Endometrial microvascular endothelial cells (primary cell): Measurements from ENCODE around the gene KCNIP4. TPM values are rescaled to one million over a fixed set of nuclear protein-coding genes. Genes with fewer than 3 reads are reported as not detected.

ENCODE experiments used
- in situ Hi-C: cut with HindIII; loops from 2 replicates; pipeline ENCODE4 v1.10.0; 2017; ENCODE audit warnings: low sequenced_read_pairs, low pct_unique_long_range_greater_than_20kb; ENCODE audit errors: inconsistent ontology term
- total RNA-seq: library from RNA; depleted of rRNA; stranded (reverse); fragments of >200 nt; gene quantifications from one replicate; pipeline ENCODE4 v1.2.3, GENCODE V29; 2015; ENCODE audit errors: inconsistent ontology term

KCNIP4 gene
- total RNA-seq, 1 donor from 2014 or later = not detected

DNA sequence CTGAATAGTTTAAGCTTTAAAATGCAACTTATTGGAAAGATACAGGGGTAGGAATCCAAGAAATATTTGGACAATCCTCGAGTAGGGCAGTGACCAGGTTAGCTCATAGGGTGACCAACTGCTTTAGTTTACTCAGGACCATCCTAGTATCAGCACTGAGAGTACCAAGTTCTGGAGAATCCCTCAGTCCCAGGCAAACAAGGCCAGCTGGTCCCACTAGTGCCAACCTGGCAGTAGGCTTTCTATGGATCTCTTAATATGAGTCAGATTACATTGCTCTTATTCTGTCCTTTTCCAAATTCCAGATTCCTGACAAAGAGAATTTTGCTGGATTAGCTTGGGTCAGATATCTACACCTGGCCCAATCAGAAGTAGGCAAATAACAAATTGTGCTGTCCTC, 493.7 kb downstream of the KCNIP4 start:
- in situ Hi-C loops = no loop called here

DNA sequence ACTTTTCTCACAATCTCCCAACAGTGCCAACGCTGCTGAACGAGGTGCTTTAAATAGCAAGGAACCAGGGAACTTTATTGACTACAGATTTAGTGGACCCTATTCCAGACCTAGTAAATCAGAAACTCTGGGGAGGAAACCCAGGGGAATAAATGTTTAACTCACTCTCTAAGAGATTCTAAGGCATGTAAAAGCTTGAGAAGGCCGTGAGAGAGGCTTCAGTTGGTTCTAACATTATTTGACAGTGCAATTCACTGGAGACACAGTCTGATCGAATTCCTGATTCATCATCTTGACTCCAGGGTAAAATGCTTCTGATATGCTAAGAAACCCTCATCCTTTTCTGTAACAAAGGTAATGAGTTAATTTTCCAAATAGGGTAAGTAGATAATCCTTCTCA, 494.4 kb downstream of the KCNIP4 start:
- in situ Hi-C loops = no loop called here

DNA sequence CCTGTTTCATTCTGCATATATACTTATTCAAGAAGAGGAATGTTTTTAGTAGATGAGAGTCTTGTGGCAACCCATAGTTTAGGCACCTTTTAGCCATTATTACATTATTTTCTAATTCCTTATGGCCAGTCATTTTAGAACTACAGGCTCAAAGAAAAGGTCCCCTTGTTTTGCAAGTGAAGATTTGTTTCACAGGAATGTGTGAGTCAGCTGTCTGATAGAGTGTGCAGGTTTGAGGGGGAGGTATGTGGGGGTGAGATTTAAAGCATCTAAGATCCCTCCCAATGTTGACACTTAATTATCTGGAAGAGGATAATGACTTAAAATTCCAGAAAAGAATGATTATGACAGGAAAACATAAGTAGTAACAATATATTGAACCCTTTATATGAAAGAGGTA, 495.6 kb downstream of the KCNIP4 start:
- in situ Hi-C loops = no loop called here

DNA sequence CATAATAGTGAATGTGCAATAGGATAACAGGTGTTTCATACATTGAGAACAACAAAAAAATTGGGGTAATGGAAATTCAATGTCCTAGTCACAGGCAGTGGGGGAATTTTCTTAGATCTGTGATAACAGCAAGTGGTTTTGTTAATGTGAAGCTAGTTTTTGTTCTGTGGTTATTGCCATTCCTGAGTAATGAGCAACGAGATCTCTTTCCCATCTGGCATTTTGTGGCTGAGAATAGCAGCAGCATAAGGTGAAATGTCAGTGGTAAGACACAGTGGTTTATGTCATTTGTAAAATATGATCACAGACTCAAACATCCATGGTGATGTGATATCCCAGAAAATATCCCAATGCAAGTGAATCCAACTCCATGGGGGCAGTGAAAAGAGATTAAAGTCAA, 497.5 kb downstream of the KCNIP4 start:
- in situ Hi-C loops = no loop called here

DNA sequence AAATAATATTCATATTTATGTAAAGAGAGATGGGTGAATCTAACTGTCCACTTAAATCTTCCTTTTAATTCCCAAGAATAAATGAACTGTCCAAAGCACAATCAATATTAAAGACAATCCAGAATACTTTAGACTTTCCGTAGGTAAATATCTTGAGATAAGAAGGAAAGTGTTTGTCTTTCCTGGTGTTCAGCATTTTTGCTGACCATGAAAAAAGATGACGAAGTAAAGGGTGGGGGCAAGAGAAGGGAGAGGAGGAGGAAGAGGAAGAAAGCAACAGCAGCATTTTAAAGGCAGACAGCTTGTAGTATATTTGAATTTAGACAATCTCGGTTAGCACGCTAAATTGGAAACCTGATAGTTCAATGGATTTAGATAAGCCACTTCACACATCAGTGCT, 498.2 kb downstream of the KCNIP4 start:
- in situ Hi-C loops = no loop called here

DNA sequence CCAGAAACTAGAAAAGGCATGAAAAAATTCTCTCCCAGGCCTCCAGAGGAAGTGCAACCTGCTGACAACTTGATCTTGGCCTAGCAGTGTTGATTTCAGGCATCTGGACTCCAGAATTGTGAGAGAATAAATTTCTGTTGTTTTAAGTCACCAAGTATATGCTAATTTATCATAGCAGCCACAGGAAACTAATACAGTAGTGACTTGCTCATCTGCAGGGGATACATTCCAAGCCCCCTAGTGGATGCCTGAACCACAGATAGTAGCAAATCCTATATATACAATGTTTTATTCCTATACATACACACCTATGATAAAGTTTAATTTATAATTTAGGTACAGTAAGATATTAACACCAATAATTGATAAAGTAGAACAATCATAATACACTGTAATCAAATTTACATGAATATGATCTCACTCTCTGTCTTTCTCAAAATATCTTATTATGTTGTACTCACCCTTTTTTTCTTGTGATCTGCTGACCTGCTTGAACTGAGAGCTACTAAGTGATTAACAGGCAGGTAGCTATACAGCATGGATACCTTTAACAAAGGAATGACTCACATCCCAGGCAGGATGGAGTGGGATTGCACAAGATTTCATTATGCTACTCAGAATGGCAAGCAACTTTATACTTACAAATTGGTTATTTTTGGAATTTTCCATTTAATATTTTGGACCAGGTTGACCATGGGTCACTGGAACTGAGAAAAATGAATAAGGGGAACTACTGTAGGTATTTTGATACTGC, 501.1 kb downstream of the KCNIP4 start:
- in situ Hi-C loops = no loop called here

DNA sequence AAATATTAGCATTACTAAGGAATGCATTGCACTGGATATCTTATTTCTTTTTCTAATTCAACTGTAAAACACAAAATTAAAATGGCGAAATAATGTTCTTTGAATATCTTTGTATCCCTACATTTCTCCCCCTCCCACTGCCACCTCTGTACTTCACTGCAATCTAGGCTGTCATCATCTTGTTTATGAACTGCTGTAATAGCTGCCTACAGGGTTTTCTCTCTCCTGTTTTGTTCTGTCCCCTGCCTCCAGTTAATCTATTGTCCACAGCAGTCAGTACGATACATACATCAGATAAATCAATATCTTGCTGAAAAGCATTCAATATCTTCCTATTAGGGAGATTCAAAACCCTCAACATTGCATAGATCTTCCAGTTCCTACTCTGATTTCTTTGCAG, 528.4 kb downstream of the KCNIP4 start:
- in situ Hi-C loops = no loop called here

DNA sequence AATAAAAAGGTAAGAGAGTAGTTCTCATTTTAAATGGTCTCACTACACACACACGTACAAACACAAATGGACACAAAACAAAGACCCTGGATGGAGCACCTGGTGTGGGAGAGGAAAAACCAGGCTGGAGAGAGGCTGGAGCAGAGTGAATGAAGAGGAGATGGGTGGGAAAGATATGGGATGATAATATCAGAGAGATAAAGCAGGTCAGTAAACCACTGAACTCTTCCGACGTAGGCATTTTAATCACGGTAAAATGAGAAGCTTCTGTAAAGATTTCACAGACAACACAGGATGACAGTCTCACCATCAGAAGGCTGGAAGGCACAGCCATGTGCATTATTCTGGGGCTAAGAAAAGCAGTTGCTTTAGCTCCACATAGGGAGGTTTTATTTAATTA, 532.8 kb downstream of the KCNIP4 start:
- in situ Hi-C loops = no loop called here

DNA sequence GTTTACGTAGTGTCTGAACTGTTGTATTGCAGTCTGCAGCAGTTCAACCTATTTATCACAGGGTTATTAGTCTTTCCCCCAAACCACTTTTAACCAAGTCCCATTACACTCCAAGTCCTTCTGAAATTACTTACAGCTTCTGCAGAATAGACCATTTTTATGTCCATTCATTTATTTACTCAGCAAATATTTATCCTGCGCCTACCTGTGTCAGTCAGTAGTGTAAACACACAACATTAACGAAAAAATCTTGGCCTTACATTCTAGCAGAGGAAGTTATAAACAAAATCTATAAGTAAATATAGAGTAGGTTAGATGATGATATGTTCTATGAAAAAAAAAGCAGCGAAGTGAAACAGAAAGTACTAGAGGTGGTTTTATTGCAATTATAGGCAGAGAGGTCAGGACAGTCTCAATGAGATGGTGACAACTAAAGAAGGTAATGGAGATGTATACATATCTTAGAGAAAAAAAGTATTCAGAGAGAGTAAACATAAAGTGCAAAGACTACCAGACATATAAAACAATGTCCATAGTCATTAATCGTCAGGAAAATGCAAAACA, 534.7 kb downstream of the KCNIP4 start:
- in situ Hi-C loops = no loop called here

DNA sequence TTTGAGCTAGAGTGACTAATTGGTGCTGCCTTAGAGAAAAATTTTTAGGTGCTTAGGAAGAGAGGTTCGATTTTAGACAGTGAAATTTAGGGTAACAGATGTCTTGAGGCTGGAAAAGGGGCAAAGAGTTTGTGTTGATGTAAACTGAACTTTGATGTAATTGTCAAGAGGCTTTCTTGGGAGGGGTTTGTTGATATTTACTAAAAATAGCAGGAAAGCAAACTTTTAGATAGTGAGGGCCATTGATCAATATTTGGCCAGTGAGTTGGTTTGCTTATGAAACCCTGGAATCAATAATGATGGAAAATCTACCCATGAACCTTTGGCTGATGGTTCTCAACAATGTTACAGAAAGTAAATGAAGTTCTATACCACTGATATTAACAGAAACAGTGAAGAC, 537.5 kb downstream of the KCNIP4 start:
- in situ Hi-C loops = no loop called here

DNA sequence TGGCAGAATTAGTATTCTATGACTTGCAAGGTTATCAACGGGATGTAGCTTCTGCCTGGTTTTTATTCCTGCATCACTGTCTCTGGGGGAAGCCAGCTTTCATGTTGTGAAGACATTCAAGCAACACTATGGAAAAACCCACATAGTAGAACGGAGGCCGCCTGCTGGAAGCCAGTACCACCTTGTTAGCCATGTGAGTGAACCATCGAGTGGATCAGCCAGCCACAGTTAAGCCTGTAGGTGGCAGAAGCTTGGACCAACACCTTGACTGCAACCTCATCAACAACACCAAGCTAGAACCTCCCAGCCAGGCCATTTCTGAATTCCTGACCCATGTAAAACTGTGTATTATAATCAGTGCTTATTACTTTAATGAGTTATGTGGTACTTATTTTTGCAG, 538.2 kb downstream of the KCNIP4 start:
- in situ Hi-C loops = no loop called here

DNA sequence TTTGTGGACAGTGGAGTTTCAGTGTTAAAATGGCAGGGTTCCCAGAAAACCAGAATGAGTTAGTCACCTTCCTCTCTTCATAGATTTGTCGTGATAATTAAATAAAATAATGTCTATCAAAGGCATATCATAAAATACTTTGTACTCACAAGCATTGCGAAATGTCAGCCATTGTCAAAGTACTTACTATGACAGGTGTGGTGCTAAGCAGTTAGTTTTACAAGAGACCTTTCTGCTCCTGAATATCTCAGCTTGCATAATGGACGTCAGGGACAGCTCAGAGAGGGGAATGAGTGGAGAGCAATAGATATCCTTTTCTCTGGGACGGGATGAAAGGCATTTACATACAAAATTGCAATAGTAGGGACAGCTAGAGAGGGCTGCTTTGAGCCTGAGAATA, 560.9 kb downstream of the KCNIP4 start:
- in situ Hi-C loops = no loop called here

DNA sequence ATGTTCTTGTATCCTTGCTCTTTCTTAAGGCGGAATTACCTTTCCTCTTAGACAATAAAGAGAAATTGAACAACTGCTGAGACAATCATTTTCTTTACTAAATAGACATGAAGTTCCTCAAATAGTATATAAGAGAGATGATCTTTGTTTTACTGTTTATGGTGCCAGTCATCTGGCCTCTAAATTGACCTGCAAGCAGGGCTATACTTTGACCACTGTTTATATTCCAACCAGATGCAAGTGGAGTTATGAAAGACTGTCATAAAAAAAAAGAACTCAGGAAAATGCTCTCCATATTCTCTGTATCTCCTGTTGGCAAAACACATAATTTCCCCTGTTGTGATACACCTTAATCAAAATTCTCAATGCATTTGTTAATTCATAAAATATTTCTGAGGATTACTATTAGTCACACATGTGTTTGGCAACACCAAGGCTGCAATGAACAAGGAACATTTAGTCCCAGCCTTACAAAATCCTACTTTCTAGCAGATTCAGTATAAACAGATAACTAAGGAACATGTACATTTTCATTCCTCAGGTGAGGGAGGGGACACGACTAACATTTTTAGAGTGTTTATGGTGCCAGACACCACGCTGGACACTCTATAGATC, 562.3 kb downstream of the KCNIP4 start:
- in situ Hi-C loops = no loop called here

DNA sequence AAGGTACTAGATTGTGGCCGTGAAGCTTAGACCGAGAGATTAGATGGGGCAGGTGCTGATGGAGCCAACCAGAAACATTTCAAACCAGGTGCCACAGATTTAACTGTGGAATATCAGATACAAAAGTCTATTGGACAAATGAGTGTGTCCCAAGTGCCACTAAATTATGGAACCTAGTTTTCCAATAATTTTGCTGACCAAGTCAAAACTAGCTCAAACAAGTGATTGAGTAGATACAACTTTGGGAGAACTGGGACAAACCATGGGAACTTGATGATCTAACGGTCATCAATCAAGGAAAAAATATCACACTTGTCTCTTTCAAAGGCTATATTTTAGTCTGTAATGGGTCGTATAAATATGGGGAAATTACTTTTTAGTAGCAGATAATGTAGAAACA, 562.9 kb downstream of the KCNIP4 start:
- in situ Hi-C loops = no loop called here

DNA sequence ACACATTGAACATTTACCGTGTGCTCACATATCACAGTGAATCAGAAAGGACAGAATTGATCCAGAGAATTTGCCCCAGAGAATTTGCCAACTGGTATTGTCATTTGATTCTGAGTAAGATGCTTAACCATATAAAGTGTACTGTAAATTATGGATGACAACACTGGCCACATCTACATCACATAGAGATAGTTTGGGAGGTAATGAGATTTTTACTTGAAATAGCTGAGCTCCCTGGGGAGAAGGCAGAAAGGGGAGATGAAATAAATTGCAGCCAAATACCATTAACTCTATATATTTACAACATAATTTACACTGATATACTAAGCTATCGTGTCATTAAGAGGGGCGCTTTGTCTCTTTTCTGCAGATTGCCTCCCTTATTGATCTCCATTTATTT, 564.0 kb downstream of the KCNIP4 start:
- in situ Hi-C loops = no loop called here

DNA sequence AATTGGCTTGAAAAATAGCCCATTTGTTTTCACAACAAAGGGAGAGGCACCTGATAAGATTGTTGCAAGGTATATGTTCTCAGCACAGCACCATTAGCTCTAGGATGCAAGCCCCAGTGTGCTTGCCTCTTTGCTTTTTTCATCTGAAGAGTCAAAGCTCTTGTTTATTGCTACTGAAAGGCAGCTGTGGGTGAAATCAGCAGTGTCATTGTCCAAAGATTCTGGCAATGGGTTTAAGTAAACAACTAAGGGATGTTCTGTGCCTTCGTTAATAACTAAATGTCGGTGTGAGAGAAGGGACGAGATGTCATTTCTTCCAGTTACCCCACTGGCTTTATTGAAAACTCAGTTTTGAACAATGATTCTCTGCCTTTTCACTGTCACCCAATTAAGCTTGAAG, 567.7 kb downstream of the KCNIP4 start:
- in situ Hi-C loops = no loop called here

DNA sequence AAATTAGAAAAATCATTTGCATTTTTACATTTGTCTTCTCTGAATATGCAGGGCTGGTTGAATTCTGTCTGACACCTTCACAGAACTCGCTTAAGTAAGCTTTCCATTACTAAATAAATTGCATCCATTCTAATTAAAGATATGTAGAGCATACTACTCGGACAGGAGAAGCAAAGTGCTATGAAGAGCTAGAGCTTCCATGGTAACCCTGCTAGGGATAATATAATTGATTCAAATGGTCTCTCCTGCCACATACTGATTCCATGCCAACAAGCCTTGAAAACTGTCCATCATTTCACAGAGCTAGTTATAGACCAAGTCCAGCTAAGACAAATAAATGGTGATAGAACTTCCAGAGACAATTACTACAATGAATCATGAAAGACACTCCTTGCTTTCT, 571.5 kb downstream of the KCNIP4 start:
- in situ Hi-C loops = no loop called here

DNA sequence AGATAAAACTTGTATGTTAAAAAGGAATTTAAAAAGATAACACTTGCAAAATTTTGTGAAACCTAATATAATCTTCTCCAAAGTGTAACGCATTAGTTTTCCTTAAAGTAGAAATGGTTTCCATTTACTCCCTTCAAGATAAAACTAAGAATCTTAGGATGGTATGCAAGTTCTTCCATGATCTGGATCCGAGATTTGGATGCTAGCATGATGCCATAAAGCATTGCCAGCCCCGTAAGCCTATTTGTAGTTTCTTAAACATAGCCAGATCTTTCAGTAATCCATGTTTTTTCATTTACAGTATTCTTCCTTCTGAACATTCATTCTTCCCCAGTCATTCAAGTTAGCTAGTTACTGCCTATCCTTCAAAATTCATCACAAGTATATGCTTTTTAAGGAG, 572.4 kb downstream of the KCNIP4 start:
- in situ Hi-C loops = no loop called here

DNA sequence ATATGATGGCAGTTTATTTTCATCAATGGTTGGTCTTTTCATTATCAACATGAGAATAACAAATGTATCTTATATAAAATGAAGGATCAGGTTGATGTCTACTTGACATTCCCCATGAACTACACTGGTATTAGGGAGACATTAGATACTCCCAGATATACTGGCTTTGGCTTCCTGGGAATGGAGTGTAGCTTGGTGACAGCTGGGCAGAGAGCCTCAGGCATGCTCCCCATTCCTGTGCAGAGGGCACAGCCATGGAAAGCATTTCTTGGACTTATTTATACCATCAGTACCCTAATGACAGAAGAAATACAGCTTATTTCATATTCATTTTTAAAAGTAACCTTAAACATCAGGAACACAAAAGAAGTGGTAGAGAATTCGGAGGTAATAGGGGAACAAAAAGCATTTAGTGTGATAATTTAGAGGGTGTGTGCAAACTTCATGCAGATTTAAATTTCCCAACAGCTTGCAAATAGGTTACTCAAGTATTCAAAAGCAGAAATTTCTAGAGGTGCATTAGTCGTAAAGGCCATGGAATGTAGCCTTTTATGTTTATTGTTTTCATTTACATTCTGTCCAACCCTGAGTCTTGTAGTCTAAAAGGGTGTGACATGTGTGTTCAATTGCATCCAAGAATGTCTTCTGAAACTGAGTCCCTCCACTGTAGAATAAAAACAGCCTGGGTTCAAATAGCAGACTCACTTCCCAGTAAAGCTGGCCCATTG, 573.8 kb downstream of the KCNIP4 start:
- in situ Hi-C loops = no loop called here

DNA sequence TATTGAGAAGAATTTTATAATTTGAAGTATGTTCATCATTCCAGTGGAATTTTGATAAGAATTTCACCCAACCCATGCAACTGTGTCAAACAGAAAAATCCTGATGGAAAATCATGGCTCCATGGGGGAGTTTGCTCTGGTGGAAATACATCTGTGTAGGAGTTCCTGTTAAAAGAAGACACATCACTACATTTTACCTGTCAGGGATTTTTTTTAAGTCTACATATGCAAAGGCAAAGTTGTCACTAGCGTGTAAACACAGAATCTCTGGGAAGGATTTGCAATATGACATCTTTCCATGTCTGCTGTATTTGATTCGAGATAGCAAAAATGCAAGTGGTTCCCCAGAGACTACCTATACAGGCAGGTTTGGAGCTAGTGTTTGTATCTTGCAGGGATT, 581.0 kb downstream of the KCNIP4 start:
- in situ Hi-C loops = no loop called here
